Naive thymus-derived CD4-positive, alpha-beta T cell (primary cell): ENCODE results near the gene CMBL. TPM values are rescaled to one million over a fixed set of nuclear protein-coding genes. Genes with fewer than 3 reads are reported as not detected.

Source experiments
- ATAC-seq: fragments of 150-1000 bp; cut with Tn5 transposase; 2 replicates; pipeline ENCODE4 v1.10.0; 2021; ENCODE audit warnings: mild to moderate bottlenecking, moderate library complexity
- CTCF ChIA-PET: fragments of 350-600 bp; sonication (Branson Sonifier 250); formaldehyde crosslinking; loops from one replicate; lab custom pipeline; 2021; ENCODE audit warnings: antibody characterized with exemption; lab: Charles Lee
- POLR2A ChIA-PET: fragments of 350-600 bp; sonication (Branson Sonifier 250); formaldehyde crosslinking; loops from one replicate; lab custom pipeline; 2021; ENCODE audit warnings: antibody characterized with exemption, inconsistent platforms; lab: Charles Lee
- DNase-seq, 9 donors: peaks; one replicate each; pipeline versions ENCODE4 v3.0.0 to v3.0.0-alpha.2; 2020 to 2022; ENCODE audit warnings: mixed read lengths in 1 of 9
- H3K27ac ChIP-seq: one replicate; pipeline ENCODE4 v1.7.0; 2013; ENCODE audit warnings: mild to moderate bottlenecking, low read depth, low read length, moderate library complexity
- H3K27me3 ChIP-seq, 2 donors: one replicate each; pipeline ENCODE4 v1.7.0; 2013; ENCODE audit warnings: low read length in 2 of 2, mild to moderate bottlenecking in 2 of 2, moderate library complexity in 2 of 2; ENCODE audit not compliant: control insufficient read depth in 2 of 2, insufficient read depth in 2 of 2
- H3K36me3 ChIP-seq, 3 experiments: 1 replicate in 2 of 3; 2 replicates in 1 of 3; pipeline ENCODE4 v1.7.0; 2013; ENCODE audit warnings: low read length in 3 of 3, mild to moderate bottlenecking in 3 of 3, moderate library complexity in 1 of 3; ENCODE audit not compliant: insufficient read depth in 3 of 3, control insufficient read depth in 2 of 3
- H3K4me1 ChIP-seq, 2 donors: one replicate each; pipeline ENCODE4 v1.7.0; 2013; ENCODE audit warnings: low read length in 2 of 2, mild to moderate bottlenecking in 2 of 2, moderate library complexity in 1 of 2; ENCODE audit not compliant: control insufficient read depth in 2 of 2, insufficient read depth in 2 of 2
- H3K4me3 ChIP-seq: 2 replicates; pipeline ENCODE4 v1.7.0; 2013; ENCODE audit warnings: mild to moderate bottlenecking, low read length
- H3K9me3 ChIP-seq, 3 experiments: 1 replicate in 2 of 3; 2 replicates in 1 of 3; pipeline ENCODE4 v1.7.0; 2013; ENCODE audit warnings: low read length in 3 of 3; ENCODE audit not compliant: control insufficient read depth in 2 of 3
- H3K27ac Mint-ChIP-seq, 9 donors: one replicate each; pipeline ENCODE4 v1.8.0; 2020 to 2022; ENCODE audit warnings: mixed read lengths in 9 of 9, mild to moderate bottlenecking in 8 of 9, moderate library complexity in 5 of 9, inconsistent platforms in 2 of 9
- H3K27me3 Mint-ChIP-seq, 5 donors: one replicate each; pipeline ENCODE4 v1.8.0; 2021 to 2022; ENCODE audit warnings: mixed read lengths in 5 of 5, mild to moderate bottlenecking in 1 of 5
- H3K36me3 Mint-ChIP-seq, 5 donors: one replicate each; pipeline ENCODE4 v1.8.0; 2020 to 2022; ENCODE audit warnings: mixed read lengths in 5 of 5, mild to moderate bottlenecking in 3 of 5, inconsistent platforms in 1 of 5
- H3K4me1 Mint-ChIP-seq, 7 donors: one replicate each; pipeline ENCODE4 v1.8.0; 2020 to 2022; ENCODE audit warnings: mixed read lengths in 7 of 7, mild to moderate bottlenecking in 3 of 7, inconsistent platforms in 1 of 7
- H3K4me3 Mint-ChIP-seq, 10 donors: one replicate each; pipeline ENCODE4 v1.8.0; 2020 to 2022; ENCODE audit warnings: mild to moderate bottlenecking in 10 of 10, mixed read lengths in 10 of 10, moderate library complexity in 6 of 10, inconsistent platforms in 2 of 10
- H3K9me3 Mint-ChIP-seq, 11 donors: one replicate each; pipeline ENCODE4 v1.8.0; 2020 to 2022; ENCODE audit warnings: mixed read lengths in 11 of 11, mild to moderate bottlenecking in 4 of 11, inconsistent platforms in 1 of 11, moderate library complexity in 1 of 11
- intact Hi-C, 2 donors: fragments of 100-400 bp; cut with micrococcal nuclease; formaldehyde crosslinking; loops; one replicate each; pipeline ENCODE4 v1.15.1; 2023
- polyA plus RNA-seq, 2 donors: library from polyadenylated mRNA; unstranded; fragments of 300-500 nt; fragmentation: Illumina TruSeq; gene quantifications; one replicate each; pipeline ENCODE4 v1.2.3, GENCODE V29; 2021
- total RNA-seq, 6 experiments: library from RNA in 5 of 6; stranded (reverse) in 5 of 6; gene quantifications; 1 replicate in 5 of 6; 2 replicates in 1 of 6; pipeline ENCODE4 v1.2.3 and lab custom pipeline; 2021 to 2026

Gene CMBL
- total and polyA plus RNA-seq, 7 experiments from 2014 or later = 0.21 to 1.8 (median 0.83) TPM

- Mint-ChIP-seq H3K4me3 (no peak overlapping the region), H3K27ac (no peak overlapping the region), H3K36me3 (no peaks in the 10 kb centered on the region), H3K4me1 (peaks cover 0 to 11% (median 6%) of the 10 kb centered on the region in 7 donors), H3K9me3 (no peaks in the 10 kb centered on the region), H3K27me3 (peaks cover 28 to 52% (median 30%) of the 10 kb centered on the region in 5 donors)
- Histone ChIP-seq H3K27ac (no peak overlapping the region), H3K4me1 (no peaks in the 10 kb centered on the region), H3K27me3 (peaks cover 0 to 4% of the 10 kb centered on the region in 2 donors), H3K4me3 (no peak overlapping the region), H3K36me3 (no peaks in the 10 kb centered on the region), H3K9me3 (no peaks in the 10 kb centered on the region)
- DNase-seq (no peak), ATAC-seq (no peak)
- intact Hi-C loops = no loop called here
- POLR2A ChIA-PET = no interaction called here
- CTCF ChIA-PET = no interaction called here
Observed at GRCh38 chr5:10329446-10329819, 21.7 kb upstream of the CMBL start.

GRCh38 chr5:10328323-10328722, 20.6 kb upstream of the CMBL start:
- intact Hi-C loops = no loop called here
- Histone ChIP-seq H3K4me3 (no peak overlapping the region), H3K9me3 (no peaks in the 10 kb centered on the region), H3K4me1 (no peaks in the 10 kb centered on the region), H3K36me3 (no peaks in the 10 kb centered on the region), H3K27ac (no peak overlapping the region), H3K27me3 (no peaks in the 10 kb centered on the region)
- Mint-ChIP-seq H3K36me3 (no peaks in the 10 kb centered on the region), H3K9me3 (no peaks in the 10 kb centered on the region), H3K27me3 (peaks cover 21 to 53% (median 23%) of the 10 kb centered on the region in 5 donors), H3K27ac (no peak overlapping the region), H3K4me3 (no peak overlapping the region), H3K4me1 (peaks cover 0 to 7% (median 3%) of the 10 kb centered on the region in 7 donors)
- CTCF ChIA-PET = no interaction called here
- POLR2A ChIA-PET = no interaction called here
- ATAC-seq (no peak), DNase-seq (no peak)

GRCh38 chr5:10324518-10325370, 17.0 kb upstream of the CMBL start:
- Mint-ChIP-seq H3K27me3 (peaks cover 0 to 22% (median 0%) of the 10 kb centered on the region in 5 donors), H3K9me3 (no peaks in the 10 kb centered on the region), H3K4me1 (peaks cover 0 to 3% (median 0%) of the 10 kb centered on the region in 7 donors), H3K27ac (no peak overlapping the region), H3K4me3 (no peak overlapping the region), H3K36me3 (no peaks in the 10 kb centered on the region)
- Histone ChIP-seq H3K27me3 (no peaks in the 10 kb centered on the region), H3K9me3 (no peaks in the 10 kb centered on the region), H3K4me3 (no peak overlapping the region), H3K36me3 (no peaks in the 10 kb centered on the region), H3K4me1 (no peaks in the 10 kb centered on the region), H3K27ac (no peak overlapping the region)
- no peak for ATAC-seq
- no peak for DNase-seq
- intact Hi-C loops = no loop called here
- ChIA-PET POLR2A (interaction anchor here (0.6 kb wide), 1 partner anchor 27 kb away, joined by 4 read pairs; no protein-coding TSS in a partner anchor), CTCF (interaction anchor here (0.6 kb wide), 1 partner anchor 32 kb away, joined by 3 read pairs; no protein-coding TSS in a partner anchor)

GRCh38 chr5:10323588-10324488, 16.1 kb upstream of the CMBL start:
- intact Hi-C loops = no loop called here
- DNase-seq = no peak
- H3K27ac Mint-ChIP-seq = no peak overlapping the region
- peaks cover 0 to 17% (median 3%) of the 10 kb centered on the region in 5 donors for H3K27me3 Mint-ChIP-seq
- no peak overlapping the region for H3K4me3 ChIP-seq
- no peak overlapping the region for H3K27ac ChIP-seq
- H3K9me3 Mint-ChIP-seq = no peaks in the 10 kb centered on the region
- POLR2A ChIA-PET = no interaction called here
- no peaks in the 10 kb centered on the region for H3K36me3 ChIP-seq
- no peak for ATAC-seq
- H3K4me3 Mint-ChIP-seq = no peak overlapping the region
- CTCF ChIA-PET = interaction anchor here (0.6 kb wide), 1 partner anchor 106 kb away, joined by 3 read pairs; no protein-coding TSS in a partner anchor
- no peaks in the 10 kb centered on the region for H3K36me3 Mint-ChIP-seq
- H3K4me1 ChIP-seq = no peaks in the 10 kb centered on the region
- H3K9me3 ChIP-seq = no peaks in the 10 kb centered on the region
- H3K4me1 Mint-ChIP-seq = peaks cover 0 to 3% (median 0%) of the 10 kb centered on the region in 7 donors
- no peaks in the 10 kb centered on the region for H3K27me3 ChIP-seq

- CTCF ChIA-PET = no interaction called here
- H3K27me3 Mint-ChIP-seq = peaks cover 0 to 14% (median 7%) of the 10 kb centered on the region in 5 donors
Observed at GRCh38 chr5:10321882-10322281, 14.2 kb upstream of the CMBL start.

GRCh38 chr5:10320793-10321192, 13.1 kb upstream of the CMBL start:
- intact Hi-C loops = no loop called here
- no peaks in the 10 kb centered on the region for H3K4me1 ChIP-seq
- no peaks in the 10 kb centered on the region for H3K36me3 ChIP-seq
- H3K27me3 Mint-ChIP-seq = peaks cover 0 to 14% (median 7%) of the 10 kb centered on the region in 5 donors
- H3K36me3 Mint-ChIP-seq = no peaks in the 10 kb centered on the region
- no peak for DNase-seq
- no peaks in the 10 kb centered on the region for H3K9me3 ChIP-seq
- ChIA-PET CTCF (no interaction called here), POLR2A (no interaction called here)
- no peak overlapping the region for H3K4me3 Mint-ChIP-seq
- no peak overlapping the region for H3K4me3 ChIP-seq
- no peak overlapping the region for H3K27ac Mint-ChIP-seq
- H3K4me1 Mint-ChIP-seq = peaks cover 0 to 3% (median 0%) of the 10 kb centered on the region in 7 donors
- H3K9me3 Mint-ChIP-seq = no peaks in the 10 kb centered on the region
- no peak for ATAC-seq
- no peak overlapping the region for H3K27ac ChIP-seq
- no peaks in the 10 kb centered on the region for H3K27me3 ChIP-seq

More at GRCh38 chr5:10321882-10322281, 14.2 kb upstream of the CMBL start:
- Mint-ChIP-seq H3K4me1 (peaks cover 0 to 3% (median 0%) of the 10 kb centered on the region in 7 donors), H3K36me3 (no peaks in the 10 kb centered on the region), H3K27ac (no peak overlapping the region), H3K4me3 (no peak overlapping the region), H3K9me3 (no peaks in the 10 kb centered on the region)
- intact Hi-C loops = no loop called here
- no peaks in the 10 kb centered on the region for H3K36me3 ChIP-seq
- no peaks in the 10 kb centered on the region for H3K4me1 ChIP-seq
- no peak overlapping the region for H3K27ac ChIP-seq
- POLR2A ChIA-PET = no interaction called here
- H3K9me3 ChIP-seq = no peaks in the 10 kb centered on the region
- H3K27me3 ChIP-seq = no peaks in the 10 kb centered on the region
- ATAC-seq (no peak), DNase-seq (no peak)
- no peak overlapping the region for H3K4me3 ChIP-seq
